K562 (cell line): ENCODE measurements around the gene ZSCAN22. TPM values are rescaled to one million over a fixed set of nuclear protein-coding genes. Genes with fewer than 3 reads are reported as not detected.

Source experiments
- CCNT2 ChIP-seq: IDR thresholded peaks from 2 replicates; pipeline ENCODE4 v1.6.1; 2011; ENCODE audit warnings: borderline replicate concordance, low read depth, mild to moderate bottlenecking, moderate library complexity, mixed read lengths, low read length; ENCODE audit not compliant: insufficient read length; ENCODE audit errors: extremely low read depth
- FIP1L1 ChIP-seq: fragments of 200-400 bp; formaldehyde crosslinking; IDR thresholded peaks from 2 replicates; pipeline ENCODE4 v1.6.1; 2018; ENCODE audit warnings: mild to moderate bottlenecking, low read depth, low read length; ENCODE audit not compliant: poor library complexity, severe bottlenecking
- GATAD2A ChIP-seq: fragments of 450-650 bp; IDR thresholded peaks from 2 replicates; pipeline ENCODE4 v1.6.1; 2017
- HEY1 ChIP-seq: fragments of 250-450 bp; sonication (Bioruptor Pico); IDR thresholded peaks from 2 replicates; pipeline ENCODE4 v1.5.0; 2020; ENCODE audit warnings: mild to moderate bottlenecking, moderate library complexity, borderline replicate concordance
- HMG20B ChIP-seq: fragments of 250-450 bp; sonication (Bioruptor Pico); IDR thresholded peaks from 2 replicates; pipeline ENCODE4 v1.5.0; 2021; ENCODE audit warnings: mild to moderate bottlenecking
- IRF1 ChIP-seq: sonication (generic); formaldehyde crosslinking; IDR thresholded peaks from 2 replicates; pipeline ENCODE4 v1.8.0; 2022; ENCODE audit warnings: missing genetic modification reagents, mild to moderate bottlenecking, borderline replicate concordance
- MAZ ChIP-seq, 2 experiments: fragments of 450-650 bp in 1 of 2; sonication (generic) in 1 of 2; formaldehyde crosslinking; IDR thresholded peaks in 1 of 2; conservative IDR thresholded peaks in 1 of 2; 2 replicates each; pipeline versions ENCODE4 v1.4.0 to v1.5.0; 2020; ENCODE audit warnings: mild to moderate bottlenecking in 1 of 2, missing genetic modification reagents in 1 of 2
- PHTF2 ChIP-seq: fragments of 250-450 bp; sonication (Bioruptor Pico); IDR thresholded peaks from 2 replicates; pipeline ENCODE4 v1.5.0; 2021; ENCODE audit warnings: mild to moderate bottlenecking
- RB1 ChIP-seq: fragments of 450-650 bp; IDR thresholded peaks from 2 replicates; pipeline ENCODE4 v1.6.1; 2017; ENCODE audit warnings: low read depth, mild to moderate bottlenecking
- SAP30 ChIP-seq: fragments of 200-600 bp; sonication (generic); IDR thresholded peaks from 2 replicates; pipeline ENCODE4 v1.6.1; 2012; ENCODE audit warnings: borderline replicate concordance, low read depth, mild to moderate bottlenecking, moderate library complexity, low read length, control low read depth, inconsistent platforms; ENCODE audit not compliant: insufficient read depth, poor library complexity, severe bottlenecking
- STAG1 ChIP-seq: sonication (generic); formaldehyde crosslinking; IDR thresholded peaks from 2 replicates; pipeline ENCODE4 v1.5.0; 2020; ENCODE audit warnings: missing genetic modification reagents, borderline replicate concordance
- TAL1 ChIP-seq: fragments of 450-650 bp; IDR thresholded peaks from 2 replicates; pipeline ENCODE4 v1.6.1; 2016; ENCODE audit warnings: mild to moderate bottlenecking
- TFAP4 ChIP-seq: sonication (generic); formaldehyde crosslinking; IDR thresholded peaks from 2 replicates; pipeline ENCODE4 v1.8.0; 2022; ENCODE audit warnings: missing genetic modification reagents, mild to moderate bottlenecking, moderate library complexity, borderline replicate concordance
- THAP12 ChIP-seq: fragments of 250-450 bp; sonication (Bioruptor Pico); IDR thresholded peaks from 2 replicates; pipeline ENCODE4 v1.9.0; 2021; ENCODE audit warnings: mild to moderate bottlenecking, inconsistent platforms
- TSC22D4 ChIP-seq: fragments of 450-650 bp; IDR thresholded peaks from 2 replicates; pipeline ENCODE4 v1.6.1; 2016; ENCODE audit warnings: missing genetic modification characterization, missing biosample characterization, control low read depth
- ZNF232 ChIP-seq: sonication (generic); formaldehyde crosslinking; IDR thresholded peaks from 2 replicates; pipeline ENCODE4 v1.8.0; 2022; ENCODE audit warnings: mild to moderate bottlenecking, missing genetic modification reagents
- ZNF253 ChIP-seq: fragments of 250-450 bp; sonication (Bioruptor Pico); conservative IDR thresholded peaks from 2 replicates; pipeline ENCODE4 v1.6.1; 2021; ENCODE audit warnings: mild to moderate bottlenecking
- ZNF263 ChIP-seq: sonication (generic); formaldehyde crosslinking; IDR thresholded peaks from 2 replicates; pipeline ENCODE4 v1.8.0; 2022; ENCODE audit warnings: mild to moderate bottlenecking, missing genetic modification reagents, borderline replicate concordance
- ZNF316 ChIP-seq: fragments of 450-650 bp; IDR thresholded peaks from 2 replicates; pipeline ENCODE4 v1.6.1; 2016
- ZNF444 ChIP-seq: fragments of 250-450 bp; sonication (Bioruptor Pico); IDR thresholded peaks from 2 replicates; pipeline ENCODE4 v1.4.0; 2020; ENCODE audit warnings: mild to moderate bottlenecking, moderate library complexity
- ZNF639 ChIP-seq, 2 experiments: fragments of 200-800 bp in 1 of 2; sonication (Bioruptor generic) in 1 of 2; sonication (generic) in 1 of 2; formaldehyde crosslinking in 1 of 2; IDR thresholded peaks in 1 of 2; conservative IDR thresholded peaks in 1 of 2; 2 replicates each; pipeline versions ENCODE4 v1.5.0 to v1.6.1; 2016 to 2020; ENCODE audit warnings: missing compliant biosample characterization in 1 of 2, missing genetic modification characterization in 1 of 2, missing genetic modification reagents in 1 of 2
- polyA plus RNA-seq, 8 experiments: library from polyadenylated mRNA; depleted of rRNA in 4 of 8; stranded (reverse) in 5 of 8; unstranded in 3 of 8; fragments of >200 nt; fragmentation: Nextera tagmentation in 2 of 8; fragmentation: Illumina TruSeq in 1 of 8; extraction: Ambion mirVana in 2 of 8; extraction: Trizol in 1 of 8; gene quantifications; 2 replicates each; pipeline versions ENCODE4 v1.2.1 to v1.2.3, GENCODE V29; 2011 to 2014; ENCODE audit warnings: inconsistent platforms in 1 of 8, missing spikeins in 1 of 8
- total RNA-seq, 7 experiments: library from RNA; depleted of rRNA in 6 of 7; stranded (reverse); fragments of >200 nt in 6 of 7; fragmentation: Illumina TruSeq in 2 of 7; extraction: Trizol in 2 of 7; gene quantifications; 2 replicates each; pipeline versions ENCODE4 v1.2.1 to v1.2.3, GENCODE V29; 2011 to 2021; ENCODE audit warnings: low replicate concordance in 1 of 7

Gene ZSCAN22
- total and polyA plus RNA-seq, 9 of the 15 experiments (the other 6 are each of a cell fraction or from before 2014, with no cell fraction given) = 0.98 to 5.3 (median 3.0) TPM

GRCh38 chr19:58386576-58387337 lies 60.0 kb downstream of the ZSCAN22 start, which contains the start of gene RPS5 (continued):
- TF ChIP-seq ZNF639 (CRISPR knock-in tag; conservative IDR thresholded peaks at IDR 0.05 in 1 of 2, IDR thresholded peaks at IDR 0.05 in 1 of 2) (peak in 1 of 2 experiments; percentile 57; a peak in 1 of 4 replicates), CCNT2 (peak; percentile 64), THAP12 (CRISPR knock-in tag) (peak; percentile 47; the same call in 1 of the 2 replicates), ZNF444 (CRISPR knock-in tag) (no peak), HMG20B (CRISPR knock-in tag) (no peak), ZNF263 (CRISPR knock-in tag) (peak; percentile 75; the same call in 1 of the 2 replicates), TSC22D4 (tag) (no peak), HEY1 (CRISPR knock-in tag) (no peak), PHTF2 (CRISPR knock-in tag) (no peak), MAZ (CRISPR knock-in tag; conservative IDR thresholded peaks at IDR 0.05 in 1 of 2, IDR thresholded peaks at IDR 0.05 in 1 of 2) (peak in 1 of 2 experiments; percentile 71), ZNF253 (CRISPR knock-in tag) (no peak), ZNF316 (no peak), TFAP4 (CRISPR knock-in tag) (peak; percentile 71), SAP30 (peak; percentile 82), IRF1 (CRISPR knock-in tag) (no peak), STAG1 (CRISPR knock-in tag) (peak; percentile 1; the same call in 1 of the 2 replicates), TAL1 (no peak), RB1 (peak; percentile 75), FIP1L1 (peak; percentile 94), GATAD2A (no peak), ZNF232 (CRISPR knock-in tag) (no peak)
